Neural cell (in vitro differentiated cells): ENCODE results near the gene TRPM1. TPM values are rescaled to one million over a fixed set of nuclear protein-coding genes. Genes with fewer than 3 reads are reported as not detected.

Experiments
- H2AFZ ChIP-seq: fragments of 200-600, 300-800 bp; sonication (generic), shearing (Covaris generic); 2 replicates; pipeline ENCODE4 v1.6.0; 2014; ENCODE audit warnings: low read depth, mild to moderate bottlenecking, antibody characterized with exemption, low read length, moderate library complexity
- H3F3A ChIP-seq: fragments of 200-600 bp; shearing (Covaris generic); 2 replicates; pipeline ENCODE4 v1.6.1; 2016; ENCODE audit warnings: mild to moderate bottlenecking, moderate library complexity, mixed read lengths, antibody characterized with exemption, low read length; ENCODE audit not compliant: insufficient read depth, poor library complexity, severe bottlenecking
- H3K27ac ChIP-seq: fragments of 200-600, 300-800 bp; sonication (generic), shearing (Covaris generic); 2 replicates; pipeline ENCODE4 v1.5.1; 2014; ENCODE audit warnings: mild to moderate bottlenecking, low read length, moderate library complexity
- H3K27me3 ChIP-seq: fragments of 300-800, 200-600 bp; sonication (generic), shearing (Covaris generic); 2 replicates; pipeline ENCODE4 v1.6.0; 2014; ENCODE audit warnings: mild to moderate bottlenecking, low read depth, low read length, moderate library complexity; ENCODE audit not compliant: insufficient read depth
- H3K36me3 ChIP-seq: fragments of 300-800, 200-600 bp; sonication (generic), shearing (Covaris generic); 2 replicates; pipeline ENCODE4 v1.5.1; 2014; ENCODE audit warnings: mild to moderate bottlenecking, antibody characterized with exemption, low read length, moderate library complexity; ENCODE audit not compliant: insufficient read depth
- H3K4me2 ChIP-seq: fragments of 300-800, 200-600 bp; sonication (generic), shearing (Covaris generic); 2 replicates; pipeline ENCODE4 v1.6.0; 2014; ENCODE audit warnings: mild to moderate bottlenecking, low read length
- H3K4me3 ChIP-seq: fragments of 300-800, 200-600 bp; sonication (generic), shearing (Covaris generic); 2 replicates; pipeline ENCODE4 v1.5.1; 2014; ENCODE audit warnings: mild to moderate bottlenecking, low read length, moderate library complexity
- H3K79me2 ChIP-seq: fragments of 200-600 bp; shearing (Covaris generic); replicated peaks from 2 replicates; pipeline ENCODE4 v1.6.0; 2014; ENCODE audit warnings: mild to moderate bottlenecking, low read length, moderate library complexity; ENCODE audit not compliant: insufficient read depth
- H3K9ac ChIP-seq: fragments of 300-800, 200-600 bp; sonication (generic), shearing (Covaris generic); 2 replicates; pipeline ENCODE4 v1.6.1; 2016; ENCODE audit warnings: mild to moderate bottlenecking, low read length, mixed read lengths
- H3K9me2 ChIP-seq: fragments of 200-600 bp; shearing (Covaris generic); 2 replicates; pipeline ENCODE4 v1.6.1; 2016; ENCODE audit warnings: mild to moderate bottlenecking, low read length, mixed read lengths; ENCODE audit not compliant: insufficient read depth
- H3K9me3 ChIP-seq: fragments of 200-600, 300-800 bp; sonication (generic), shearing (Covaris generic); 2 replicates; pipeline ENCODE4 v1.6.1; 2016; ENCODE audit warnings: mild to moderate bottlenecking, mixed run types, low read length, moderate library complexity, mixed read lengths
- H4K20me1 ChIP-seq: fragments of 200-600 bp; shearing (Covaris generic); 2 replicates; pipeline ENCODE4 v1.6.1; 2016; ENCODE audit warnings: mild to moderate bottlenecking, mixed run types; ENCODE audit not compliant: insufficient read depth
- EP300 ChIP-seq: fragments of 450-650 bp; conservative IDR thresholded peaks from 2 replicates; pipeline ENCODE4 v1.6.1; 2014; ENCODE audit warnings: antibody characterized with exemption, mild to moderate bottlenecking, moderate library complexity; ENCODE audit not compliant: poor library complexity, severe bottlenecking
- EZH2 ChIP-seq: fragments of 200-600, 300-800 bp; shearing (Covaris generic), sonication (generic); IDR thresholded peaks from 2 replicates; pipeline ENCODE4 v1.6.1; 2014; ENCODE audit warnings: antibody characterized with exemption, low read length, borderline replicate concordance, mild to moderate bottlenecking; ENCODE audit not compliant: insufficient read depth, poor library complexity, severe bottlenecking
- MXI1 ChIP-seq: fragments of 450-650 bp; conservative IDR thresholded peaks from 2 replicates; pipeline ENCODE4 v1.6.1; 2014; ENCODE audit warnings: antibody characterized with exemption, mild to moderate bottlenecking; ENCODE audit not compliant: poor library complexity, severe bottlenecking
- POLR2AphosphoS5 ChIP-seq: IDR thresholded peaks from 2 replicates; pipeline ENCODE4 v1.6.1; 2012
- RAD21 ChIP-seq: fragments of 450-650 bp; conservative IDR thresholded peaks from 2 replicates; pipeline ENCODE4 v1.6.1; 2014; ENCODE audit warnings: antibody characterized with exemption, mild to moderate bottlenecking, moderate library complexity
- SMC3 ChIP-seq: fragments of 450-650 bp; conservative IDR thresholded peaks from 2 replicates; pipeline ENCODE4 v1.6.1; 2014; ENCODE audit warnings: antibody characterized with exemption, mild to moderate bottlenecking, moderate library complexity; ENCODE audit not compliant: poor library complexity
- TAF1 ChIP-seq: IDR thresholded peaks from 2 replicates; pipeline ENCODE4 v1.6.1; 2012; ENCODE audit warnings: low read depth
- polyA plus RNA-seq: library from polyadenylated mRNA; depleted of rRNA; stranded (reverse); fragments of >200 nt; gene quantifications from 2 replicates; pipeline ENCODE4 v1.2.3, GENCODE V29; 2014
- TF ChIP-seq, protein P1 (sequence below): IDR thresholded peaks from 2 replicates; pipeline ENCODE4 v1.6.1; 2012; ENCODE audit warnings: borderline replicate concordance
- TF ChIP-seq, protein P2 (sequence below): fragments of 450-650 bp; IDR thresholded peaks from 2 replicates; pipeline ENCODE4 v1.5.1; 2014; ENCODE audit warnings: antibody characterized with exemption, mild to moderate bottlenecking, moderate library complexity; ENCODE audit not compliant: poor library complexity, severe bottlenecking

Gene TRPM1
- polyA plus RNA-seq, 1 donor from 2014 or later = not detected

DNA sequence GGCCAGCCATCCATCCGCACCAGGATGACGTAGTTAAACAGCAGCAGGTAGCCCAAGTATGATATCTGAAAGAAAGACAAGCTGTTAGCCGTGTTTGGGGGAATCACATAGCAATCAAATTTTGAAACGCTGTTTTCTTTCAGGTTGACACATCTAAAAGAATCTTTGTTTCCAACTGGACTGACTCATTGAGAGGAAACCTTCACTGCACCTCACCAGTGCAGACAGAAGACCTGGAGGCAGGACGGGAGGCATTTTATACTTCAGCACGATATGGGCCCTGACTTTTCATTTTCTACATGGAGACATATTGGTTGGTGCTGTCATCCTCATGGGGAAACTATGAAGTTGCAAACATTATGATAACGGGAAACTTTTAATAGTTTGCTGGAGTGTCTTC lies 65.9 kb downstream of the TRPM1 start:
- no peak overlapping the region for H3K4me2 ChIP-seq
- no peaks in the 10 kb centered on the region for H3K9me3 ChIP-seq
- H3K27me3 ChIP-seq = no peaks in the 10 kb centered on the region
- no peaks in the 10 kb centered on the region for H3F3A ChIP-seq
- no peak overlapping the region for H3K9ac ChIP-seq
- H4K20me1 ChIP-seq = no peaks in the 10 kb centered on the region
- no peak overlapping the region for H2AFZ ChIP-seq
- no peaks in the 10 kb centered on the region for H3K36me3 ChIP-seq
- TF ChIP-seq RAD21 = no peak
- TF ChIP-seq EP300 = no peak
- no peak for TF ChIP-seq TAF1
- no peak for TF ChIP-seq POLR2AphosphoS5
- TF ChIP-seq, protein P1, sequence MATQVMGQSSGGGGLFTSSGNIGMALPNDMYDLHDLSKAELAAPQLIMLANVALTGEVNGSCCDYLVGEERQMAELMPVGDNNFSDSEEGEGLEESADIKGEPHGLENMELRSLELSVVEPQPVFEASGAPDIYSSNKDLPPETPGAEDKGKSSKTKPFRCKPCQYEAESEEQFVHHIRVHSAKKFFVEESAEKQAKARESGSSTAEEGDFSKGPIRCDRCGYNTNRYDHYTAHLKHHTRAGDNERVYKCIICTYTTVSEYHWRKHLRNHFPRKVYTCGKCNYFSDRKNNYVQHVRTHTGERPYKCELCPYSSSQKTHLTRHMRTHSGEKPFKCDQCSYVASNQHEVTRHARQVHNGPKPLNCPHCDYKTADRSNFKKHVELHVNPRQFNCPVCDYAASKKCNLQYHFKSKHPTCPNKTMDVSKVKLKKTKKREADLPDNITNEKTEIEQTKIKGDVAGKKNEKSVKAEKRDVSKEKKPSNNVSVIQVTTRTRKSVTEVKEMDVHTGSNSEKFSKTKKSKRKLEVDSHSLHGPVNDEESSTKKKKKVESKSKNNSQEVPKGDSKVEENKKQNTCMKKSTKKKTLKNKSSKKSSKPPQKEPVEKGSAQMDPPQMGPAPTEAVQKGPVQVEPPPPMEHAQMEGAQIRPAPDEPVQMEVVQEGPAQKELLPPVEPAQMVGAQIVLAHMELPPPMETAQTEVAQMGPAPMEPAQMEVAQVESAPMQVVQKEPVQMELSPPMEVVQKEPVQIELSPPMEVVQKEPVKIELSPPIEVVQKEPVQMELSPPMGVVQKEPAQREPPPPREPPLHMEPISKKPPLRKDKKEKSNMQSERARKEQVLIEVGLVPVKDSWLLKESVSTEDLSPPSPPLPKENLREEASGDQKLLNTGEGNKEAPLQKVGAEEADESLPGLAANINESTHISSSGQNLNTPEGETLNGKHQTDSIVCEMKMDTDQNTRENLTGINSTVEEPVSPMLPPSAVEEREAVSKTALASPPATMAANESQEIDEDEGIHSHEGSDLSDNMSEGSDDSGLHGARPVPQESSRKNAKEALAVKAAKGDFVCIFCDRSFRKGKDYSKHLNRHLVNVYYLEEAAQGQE = no peak
- TF ChIP-seq, protein P2, sequence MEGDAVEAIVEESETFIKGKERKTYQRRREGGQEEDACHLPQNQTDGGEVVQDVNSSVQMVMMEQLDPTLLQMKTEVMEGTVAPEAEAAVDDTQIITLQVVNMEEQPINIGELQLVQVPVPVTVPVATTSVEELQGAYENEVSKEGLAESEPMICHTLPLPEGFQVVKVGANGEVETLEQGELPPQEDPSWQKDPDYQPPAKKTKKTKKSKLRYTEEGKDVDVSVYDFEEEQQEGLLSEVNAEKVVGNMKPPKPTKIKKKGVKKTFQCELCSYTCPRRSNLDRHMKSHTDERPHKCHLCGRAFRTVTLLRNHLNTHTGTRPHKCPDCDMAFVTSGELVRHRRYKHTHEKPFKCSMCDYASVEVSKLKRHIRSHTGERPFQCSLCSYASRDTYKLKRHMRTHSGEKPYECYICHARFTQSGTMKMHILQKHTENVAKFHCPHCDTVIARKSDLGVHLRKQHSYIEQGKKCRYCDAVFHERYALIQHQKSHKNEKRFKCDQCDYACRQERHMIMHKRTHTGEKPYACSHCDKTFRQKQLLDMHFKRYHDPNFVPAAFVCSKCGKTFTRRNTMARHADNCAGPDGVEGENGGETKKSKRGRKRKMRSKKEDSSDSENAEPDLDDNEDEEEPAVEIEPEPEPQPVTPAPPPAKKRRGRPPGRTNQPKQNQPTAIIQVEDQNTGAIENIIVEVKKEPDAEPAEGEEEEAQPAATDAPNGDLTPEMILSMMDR = no peak
- no peak for TF ChIP-seq SMC3
- no peak for TF ChIP-seq EZH2
- TF ChIP-seq MXI1 = no peak
- H3K79me2 ChIP-seq = no peaks in the 10 kb centered on the region
- no peaks in the 10 kb centered on the region for H3K9me2 ChIP-seq
- H3K4me3 ChIP-seq = no peak overlapping the region
- H3K27ac ChIP-seq = no peak overlapping the region

DNA sequence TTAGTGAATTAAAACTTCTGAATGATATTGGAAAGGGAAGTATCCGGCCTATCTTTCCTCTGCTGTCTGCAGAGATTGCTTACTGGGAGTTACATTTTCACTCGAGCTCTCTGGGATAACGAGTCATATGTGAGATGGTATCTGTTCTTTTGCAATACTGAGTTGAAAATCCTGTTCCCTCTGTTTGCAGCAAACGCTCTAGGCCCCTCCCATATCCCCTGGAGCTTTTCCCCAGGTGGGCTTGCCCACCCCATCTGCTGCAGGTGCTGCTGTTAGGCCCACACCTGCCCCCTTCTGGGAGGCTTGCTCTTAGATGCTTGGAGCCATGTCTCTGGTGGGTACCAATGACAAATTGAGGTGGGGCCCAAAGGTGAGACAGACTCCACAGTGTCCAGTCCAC lies 67.4 kb downstream of the TRPM1 start:
- TF ChIP-seq EZH2 (no peak), MXI1 (no peak), TAF1 (no peak), POLR2AphosphoS5 (no peak), EP300 (no peak), SMC3 (no peak), RAD21 (no peak)
- TF ChIP-seq, protein P2 = no peak
- TF ChIP-seq, protein P1 = no peak

More for the DNA sequence above, 67.4 kb downstream of the TRPM1 start:
- no peaks in the 10 kb centered on the region for H3K9me2 ChIP-seq
- H3K36me3 ChIP-seq = no peaks in the 10 kb centered on the region
- no peaks in the 10 kb centered on the region for H3K27me3 ChIP-seq
- no peak overlapping the region for H2AFZ ChIP-seq
- no peak overlapping the region for H3K27ac ChIP-seq
- H4K20me1 ChIP-seq = no peaks in the 10 kb centered on the region
- no peaks in the 10 kb centered on the region for H3F3A ChIP-seq
- no peak overlapping the region for H3K9ac ChIP-seq
- H3K4me3 ChIP-seq = no peak overlapping the region
- no peaks in the 10 kb centered on the region for H3K9me3 ChIP-seq
- no peaks in the 10 kb centered on the region for H3K79me2 ChIP-seq
- H3K4me2 ChIP-seq = no peak overlapping the region
